Astrocyte (in vitro differentiated cells and primary cell): ENCODE measurements around the gene IFITM10. TPM values are rescaled to one million over a fixed set of nuclear protein-coding genes. Genes with fewer than 3 reads are reported as not detected.

ENCODE experiments used
- DNase-seq: peaks from one replicate; pipeline ENCODE4 v3.0.0-alpha.2; 2010; ENCODE audit warnings: low read depth
- FAIRE-seq: peaks from 2 replicates; lab custom pipeline; 2011; peaks lifted over from hg19 to GRCh38; lab: Jason Lieb, UNC
- H2AFZ ChIP-seq: 2 replicates; pipeline ENCODE4 v1.6.0; 2012; ENCODE audit warnings: low read depth, low read length, inconsistent platforms
- H3K27ac ChIP-seq: 2 replicates; pipeline ENCODE4 v1.5.1; 2011; ENCODE audit warnings: low read depth, low read length, inconsistent platforms
- H3K27me3 ChIP-seq: 2 replicates; pipeline ENCODE4 v1.6.0; 2011; ENCODE audit warnings: low read length, inconsistent platforms; ENCODE audit not compliant: insufficient read depth
- H3K36me3 ChIP-seq: 2 replicates; pipeline ENCODE4 v1.5.1; 2011; ENCODE audit warnings: low read length, inconsistent platforms; ENCODE audit not compliant: insufficient read depth
- H3K4me1 ChIP-seq: 2 replicates; pipeline ENCODE4 v1.5.1; 2011; ENCODE audit warnings: low read length, inconsistent platforms; ENCODE audit not compliant: insufficient read depth
- H3K4me2 ChIP-seq: 2 replicates; pipeline ENCODE4 v1.6.0; 2012; ENCODE audit warnings: low read length, inconsistent platforms
- H3K4me3 ChIP-seq: 2 replicates; pipeline ENCODE4 v1.5.1; 2011; ENCODE audit warnings: low read depth, mild to moderate bottlenecking, low read length, inconsistent platforms; ENCODE audit not compliant: insufficient read depth
- H3K79me2 ChIP-seq: 2 replicates; pipeline ENCODE4 v1.6.0; 2012; ENCODE audit warnings: mild to moderate bottlenecking, low read length, inconsistent platforms; ENCODE audit not compliant: insufficient read depth
- H3K9ac ChIP-seq: 2 replicates; pipeline ENCODE4 v1.6.0; 2012; ENCODE audit warnings: mild to moderate bottlenecking, low read length, inconsistent platforms
- H3K9me3 ChIP-seq: 2 replicates; pipeline ENCODE4 v1.5.1; 2012; ENCODE audit warnings: low read depth, mild to moderate bottlenecking, low read length, inconsistent platforms; ENCODE audit not compliant: insufficient read depth
- H4K20me1 ChIP-seq: 2 replicates; pipeline ENCODE4 v1.6.0; 2012; ENCODE audit warnings: low read length, inconsistent platforms; ENCODE audit not compliant: insufficient read depth
- H3K27ac Mint-ChIP-seq: one replicate; pipeline ENCODE4 v1.8.0; 2021; ENCODE audit warnings: mild to moderate bottlenecking, mixed read lengths; ENCODE audit not compliant: unreplicated experiment
- H3K27me3 Mint-ChIP-seq: one replicate; pipeline ENCODE4 v1.8.0; 2021; ENCODE audit warnings: low read depth, mixed read lengths; ENCODE audit not compliant: unreplicated experiment
- H3K36me3 Mint-ChIP-seq: one replicate; pipeline ENCODE4 v1.8.0; 2021; ENCODE audit warnings: low read depth, mixed read lengths; ENCODE audit not compliant: unreplicated experiment
- H3K4me1 Mint-ChIP-seq: one replicate; pipeline ENCODE4 v1.8.0; 2021; ENCODE audit warnings: low read depth, mixed read lengths; ENCODE audit not compliant: unreplicated experiment
- H3K4me3 Mint-ChIP-seq: one replicate; pipeline ENCODE4 v1.8.0; 2021; ENCODE audit warnings: mild to moderate bottlenecking, moderate library complexity, mixed read lengths; ENCODE audit not compliant: unreplicated experiment
- H3K9me3 Mint-ChIP-seq: one replicate; pipeline ENCODE4 v1.8.0; 2021; ENCODE audit warnings: mild to moderate bottlenecking, mixed read lengths; ENCODE audit not compliant: unreplicated experiment
- EZH2 ChIP-seq: IDR thresholded peaks from 2 replicates; pipeline ENCODE4 v1.6.1; 2012; ENCODE audit warnings: mild to moderate bottlenecking, low read length, inconsistent platforms; ENCODE audit not compliant: insufficient read depth
- total RNA-seq: library from RNA; stranded (reverse); gene quantifications from 2 replicates; pipeline ENCODE4 v1.2.1, GENCODE V29; 2021
- TF ChIP-seq, protein P1 (sequence below): IDR thresholded peaks from 2 replicates; pipeline ENCODE4 v1.5.1; 2011; ENCODE audit warnings: low read depth, mild to moderate bottlenecking, inconsistent platforms, low read length, moderate library complexity; ENCODE audit not compliant: insufficient read depth

The IFITM10 gene
- total RNA-seq, 1 donor from 2014 or later = 2.0 TPM

DNA sequence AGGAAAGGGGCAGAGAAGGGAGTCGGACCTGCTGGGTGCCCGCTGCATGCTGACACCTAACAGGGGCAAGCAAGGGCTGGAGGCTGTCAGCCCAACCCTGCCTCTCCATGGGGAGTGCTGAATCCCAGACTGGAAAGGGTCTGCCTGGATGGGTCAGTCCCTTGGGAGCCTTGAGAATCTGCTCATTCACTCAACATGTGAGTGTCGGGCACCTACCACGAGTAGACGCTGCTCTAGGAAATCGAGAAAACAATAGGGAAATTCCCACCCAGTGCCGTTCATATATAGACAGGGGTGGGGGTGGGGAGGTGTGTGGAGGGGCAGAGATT, 17.7 kb upstream of the IFITM10 start:
- peaks cover 22% of the 10 kb centered on the region for H3K4me1 ChIP-seq
- no peak overlapping the region for H3K27ac ChIP-seq
- no peak for TF ChIP-seq EZH2
- TF ChIP-seq, protein P1, sequence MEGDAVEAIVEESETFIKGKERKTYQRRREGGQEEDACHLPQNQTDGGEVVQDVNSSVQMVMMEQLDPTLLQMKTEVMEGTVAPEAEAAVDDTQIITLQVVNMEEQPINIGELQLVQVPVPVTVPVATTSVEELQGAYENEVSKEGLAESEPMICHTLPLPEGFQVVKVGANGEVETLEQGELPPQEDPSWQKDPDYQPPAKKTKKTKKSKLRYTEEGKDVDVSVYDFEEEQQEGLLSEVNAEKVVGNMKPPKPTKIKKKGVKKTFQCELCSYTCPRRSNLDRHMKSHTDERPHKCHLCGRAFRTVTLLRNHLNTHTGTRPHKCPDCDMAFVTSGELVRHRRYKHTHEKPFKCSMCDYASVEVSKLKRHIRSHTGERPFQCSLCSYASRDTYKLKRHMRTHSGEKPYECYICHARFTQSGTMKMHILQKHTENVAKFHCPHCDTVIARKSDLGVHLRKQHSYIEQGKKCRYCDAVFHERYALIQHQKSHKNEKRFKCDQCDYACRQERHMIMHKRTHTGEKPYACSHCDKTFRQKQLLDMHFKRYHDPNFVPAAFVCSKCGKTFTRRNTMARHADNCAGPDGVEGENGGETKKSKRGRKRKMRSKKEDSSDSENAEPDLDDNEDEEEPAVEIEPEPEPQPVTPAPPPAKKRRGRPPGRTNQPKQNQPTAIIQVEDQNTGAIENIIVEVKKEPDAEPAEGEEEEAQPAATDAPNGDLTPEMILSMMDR = no peak
- no peaks in the 10 kb centered on the region for H3K27me3 ChIP-seq
- no peaks in the 10 kb centered on the region for H3K9me3 ChIP-seq
- no peaks in the 10 kb centered on the region for H4K20me1 ChIP-seq
- no peak overlapping the region for H3K4me2 ChIP-seq
- no peaks in the 10 kb centered on the region for H3K9me3 Mint-ChIP-seq
- no peak for FAIRE-seq
- no peak overlapping the region for H2AFZ ChIP-seq
- no peaks in the 10 kb centered on the region for H3K36me3 Mint-ChIP-seq
- H3K4me1 Mint-ChIP-seq = peaks cover 25% of the 10 kb centered on the region
- H3K4me3 Mint-ChIP-seq = no peak overlapping the region
- no peaks in the 10 kb centered on the region for H3K36me3 ChIP-seq
- H3K79me2 ChIP-seq = peaks cover 6% of the 10 kb centered on the region
- H3K27me3 Mint-ChIP-seq = peaks cover 3% of the 10 kb centered on the region
- no peak for DNase-seq
- H3K4me3 ChIP-seq = no peak overlapping the region
- H3K9ac ChIP-seq = no peak overlapping the region
- H3K27ac Mint-ChIP-seq = no peak overlapping the region

DNA sequence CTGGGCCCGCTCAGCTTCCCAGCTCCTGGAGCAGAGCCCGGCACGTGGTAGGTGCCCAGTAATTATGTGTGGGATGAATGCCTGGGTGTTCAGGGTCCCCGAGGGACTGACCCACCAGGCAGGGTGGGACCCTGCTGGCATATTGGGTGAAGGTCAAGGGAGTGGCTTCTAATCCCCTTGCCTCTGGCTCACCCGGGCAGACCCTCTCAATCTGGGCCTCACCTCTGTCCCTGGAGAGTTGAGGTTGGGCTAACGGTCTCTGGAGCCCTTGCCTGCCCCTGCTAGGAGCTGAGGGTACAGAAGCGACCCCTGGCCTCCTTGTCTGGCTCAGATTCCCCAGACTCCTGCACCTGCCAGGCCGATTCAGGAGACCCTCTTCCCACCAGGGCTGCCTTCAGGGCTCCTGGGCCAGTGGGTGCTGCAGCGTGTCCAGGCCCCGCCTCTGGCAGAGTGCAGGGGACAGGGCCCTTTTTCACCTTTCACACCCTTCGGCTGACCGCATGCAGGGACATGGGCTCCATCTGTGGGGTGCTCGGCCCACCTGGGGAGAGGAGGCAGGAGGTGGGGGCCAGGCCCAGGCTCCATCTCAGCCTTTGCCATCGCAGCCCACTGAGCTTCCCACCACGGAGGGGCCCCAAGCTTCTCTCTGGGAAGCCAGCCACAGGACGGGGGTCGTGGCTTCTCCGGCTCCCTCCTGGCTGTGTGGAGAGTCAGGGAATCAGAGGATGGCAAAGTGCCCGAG, 17.2 kb upstream of the IFITM10 start:
- H3K4me1 Mint-ChIP-seq = peaks cover 25% of the 10 kb centered on the region

More for the DNA sequence above, 17.2 kb upstream of the IFITM10 start:
- Histone ChIP-seq H3K9ac (no peak overlapping the region), H3K27me3 (no peaks in the 10 kb centered on the region), H3K4me2 (no peak overlapping the region), H3K4me1 (peaks cover 25% of the 10 kb centered on the region), H3K36me3 (no peaks in the 10 kb centered on the region), H3K9me3 (no peaks in the 10 kb centered on the region), H3K4me3 (no peak overlapping the region), H3K79me2 (peaks cover 12% of the 10 kb centered on the region), H2AFZ (no peak overlapping the region), H3K27ac (no peak overlapping the region), H4K20me1 (peaks cover 3% of the 10 kb centered on the region)
- DNase-seq = no peak
- TF ChIP-seq, protein P1 = no peak
- TF ChIP-seq EZH2 = no peak
- Mint-ChIP-seq H3K4me3 (no peak overlapping the region), H3K9me3 (no peaks in the 10 kb centered on the region), H3K36me3 (no peaks in the 10 kb centered on the region), H3K27me3 (peaks cover 3% of the 10 kb centered on the region), H3K27ac (no peak overlapping the region)
- FAIRE-seq = no peak
